BLaER1 treated with 17β-estradiol and CSF1 and Interleukin-3, amounts not matched to agents 10 nM and 100 nM (cell line): Measurements from ENCODE around the gene SCAF1.
A peak's percentile ranks its signal among the peaks of the same experiment; 100 is the strongest.
"Not testable (repeated sequence)": the region's sequence is repeated elsewhere in the genome, so short reads cannot be mapped to it uniquely, and the experiment has no call there.

ENCODE experiments used
- H3K27ac ChIP-seq, 11 experiments: shearing (Covaris generic); formaldehyde crosslinking; 2 replicates each; pipeline ENCODE4 v1.8.1; 2022
- H3K27me3 ChIP-seq, 11 experiments: shearing (Covaris generic); formaldehyde crosslinking; 2 replicates each; pipeline ENCODE4 v1.8.1; 2022
- H3K36me3 ChIP-seq, 11 experiments: shearing (Covaris generic); formaldehyde crosslinking; 2 replicates each; pipeline ENCODE4 v1.8.1; 2022
- H3K4me1 ChIP-seq, 10 experiments: shearing (Covaris generic); formaldehyde crosslinking; 2 replicates each; pipeline ENCODE4 v1.8.1; 2022
- H3K4me2 ChIP-seq, 11 experiments: shearing (Covaris generic); formaldehyde crosslinking; 2 replicates each; pipeline ENCODE4 v1.8.1; 2022
- H3K4me3 ChIP-seq, 10 experiments: shearing (Covaris generic); formaldehyde crosslinking; 2 replicates each; pipeline ENCODE4 v1.8.1; 2022
- H3K9ac ChIP-seq, 11 experiments: shearing (Covaris generic); formaldehyde crosslinking; 2 replicates each; pipeline ENCODE4 v1.8.1; 2022
- H3K9me3 ChIP-seq, 11 experiments: shearing (Covaris generic); formaldehyde crosslinking; replicated peaks in 1 of 11; 2 replicates each; pipeline ENCODE4 v1.8.1; 2022
- H4K20me1 ChIP-seq, 11 experiments: shearing (Covaris generic); formaldehyde crosslinking; 2 replicates each; pipeline ENCODE4 v1.8.1; 2022
- Cebpa-rat ChIP-seq, 11 experiments: shearing (Covaris generic); IDR thresholded peaks; 2 replicates each; pipeline ENCODE4 v1.8.1; 2022

Gene SCAF1

GRCh38 chr19:49613374-49613773 is 28.6 kb upstream of the SCAF1 start:
- peaks cover 70 to 99% (median 92%) of the 10 kb centered on the region in 11 experiments for H3K36me3 ChIP-seq
- peaks cover 40 to 82% (median 60%) of the 10 kb centered on the region in 11 experiments for H4K20me1 ChIP-seq
- H3K4me2 ChIP-seq = peak overlapping the region in 5 of 11 experiments; percentile 45 to 82 (median 62); a peak in 9 of 22 replicates
- peaks cover 0 to 14% (median 8%) of the 10 kb centered on the region in 11 experiments; a peak in 11 of 22 replicates for H3K9me3 ChIP-seq
- H3K27ac ChIP-seq = peak overlapping the region in 5 of 11 experiments; percentile 14 to 80 (median 54); a peak in 8 of 22 replicates
- peak overlapping the region in 4 of 11 experiments; percentile 57 to 62 (median 60); a peak in 8 of 22 replicates for H3K9ac ChIP-seq
- no peaks in the 10 kb centered on the region for H3K27me3 ChIP-seq
- no peak for TF ChIP-seq Cebpa-rat (IDR thresholded peaks at IDR 0.05)
- H3K4me3 ChIP-seq = no peak overlapping the region; a peak in 1 of 20 replicates
- peaks cover 0 to 47% (median 22%) of the 10 kb centered on the region in 10 experiments; a peak in 12 of 20 replicates for H3K4me1 ChIP-seq

- Histone ChIP-seq H3K4me1 (peaks cover 0 to 47% (median 22%) of the 10 kb centered on the region in 10 experiments; a peak in 12 of 20 replicates), H3K4me3 (no peak overlapping the region), H3K9me3 (peaks cover 0 to 14% (median 8%) of the 10 kb centered on the region in 11 experiments; a peak in 11 of 22 replicates), H3K4me2 (peak overlapping the region in 5 of 11 experiments; percentile 45 to 82 (median 62); a peak in 11 of 22 replicates), H4K20me1 (peaks cover 36 to 80% (median 51%) of the 10 kb centered on the region in 11 experiments), H3K36me3 (peaks cover 69 to 99% (median 92%) of the 10 kb centered on the region in 11 experiments), H3K27me3 (no peaks in the 10 kb centered on the region), H3K9ac (peak overlapping the region in 5 of 11 experiments; percentile 26 to 62 (median 60); a peak in 8 of 22 replicates), H3K27ac (peak overlapping the region in 7 of 11 experiments; percentile 13 to 80 (median 52); a peak in 10 of 22 replicates)
- no peak for TF ChIP-seq Cebpa-rat (IDR thresholded peaks at IDR 0.05)
Observed at GRCh38 chr19:49614096-49614833, 27.7 kb upstream of the SCAF1 start.

- H3K9ac ChIP-seq = no peak overlapping the region
- H3K27ac ChIP-seq = peak overlapping the region in 2 of 11 experiments; percentile 74 to 80; a peak in 3 of 22 replicates
- peaks cover 69 to 97% (median 90%) of the 10 kb centered on the region in 11 experiments for H3K36me3 ChIP-seq
- H3K27me3 ChIP-seq = no peaks in the 10 kb centered on the region
- no peak overlapping the region for H3K4me3 ChIP-seq
- peaks cover 0 to 44% (median 22%) of the 10 kb centered on the region in 10 experiments; a peak in 12 of 20 replicates for H3K4me1 ChIP-seq
- no peak for TF ChIP-seq Cebpa-rat (IDR thresholded peaks at IDR 0.05)
- peaks cover 0 to 14% (median 8%) of the 10 kb centered on the region in 11 experiments; a peak in 11 of 22 replicates for H3K9me3 ChIP-seq
- peaks cover 29 to 75% (median 38%) of the 10 kb centered on the region in 11 experiments; a peak in 20 of 22 replicates for H4K20me1 ChIP-seq
- H3K4me2 ChIP-seq = no peak overlapping the region
Observed at GRCh38 chr19:49615861-49616260, 26.1 kb upstream of the SCAF1 start.

- H3K4me1 ChIP-seq = peaks cover 0 to 38% (median 19%) of the 10 kb centered on the region in 10 experiments; a peak in 12 of 20 replicates
- H4K20me1 ChIP-seq = peaks cover 25 to 74% (median 35%) of the 10 kb centered on the region in 11 experiments; a peak in 20 of 22 replicates
- no peak overlapping the region for H3K9ac ChIP-seq
- H3K4me2 ChIP-seq = no peak overlapping the region
- peaks cover 0 to 14% (median 8%) of the 10 kb centered on the region in 11 experiments; a peak in 11 of 22 replicates for H3K9me3 ChIP-seq
- H3K27ac ChIP-seq = no peak overlapping the region
- TF ChIP-seq Cebpa-rat (IDR thresholded peaks at IDR 0.05) = no peak
- peaks cover 68 to 95% (median 89%) of the 10 kb centered on the region in 11 experiments for H3K36me3 ChIP-seq
- H3K27me3 ChIP-seq = no peaks in the 10 kb centered on the region
- H3K4me3 ChIP-seq = no peak overlapping the region
Observed at GRCh38 chr19:49616532-49616931, 25.5 kb upstream of the SCAF1 start.

- H3K4me1 ChIP-seq = peaks cover 0 to 33% (median 18%) of the 10 kb centered on the region in 10 experiments; a peak in 12 of 20 replicates
- H3K27me3 ChIP-seq = no peaks in the 10 kb centered on the region
- H3K4me2 ChIP-seq = no peak overlapping the region
- peaks cover 72 to 98% (median 92%) of the 10 kb centered on the region in 11 experiments for H3K36me3 ChIP-seq
- H3K9ac ChIP-seq = no peak overlapping the region
- TF ChIP-seq Cebpa-rat (IDR thresholded peaks at IDR 0.05) = no peak
- no peak overlapping the region for H3K4me3 ChIP-seq
- H3K27ac ChIP-seq = no peak overlapping the region
- H4K20me1 ChIP-seq = peaks cover 25 to 78% (median 35%) of the 10 kb centered on the region in 11 experiments; a peak in 20 of 22 replicates
- H3K9me3 ChIP-seq = peaks cover 0 to 14% (median 8%) of the 10 kb centered on the region in 11 experiments; a peak in 11 of 22 replicates
Observed at GRCh38 chr19:49616945-49617344, 25.1 kb upstream of the SCAF1 start.

GRCh38 chr19:49617860-49618259 is 24.1 kb upstream of the SCAF1 start:
- not testable (repeated sequence) for H3K27ac ChIP-seq, H3K4me2 ChIP-seq, H3K9ac ChIP-seq, H3K27me3 ChIP-seq, H3K4me3 ChIP-seq
- Histone ChIP-seq H3K36me3 (peaks cover 77 to 96% (median 91%) of the 10 kb centered on the region in 11 experiments), H4K20me1 (peaks cover 17 to 75% (median 26%) of the 10 kb centered on the region in 11 experiments; a peak in 20 of 22 replicates), H3K9me3 (peaks cover 0 to 14% (median 8%) of the 10 kb centered on the region in 11 experiments; a peak in 11 of 22 replicates), H3K4me1 (peaks cover 0 to 24% (median 13%) of the 10 kb centered on the region in 10 experiments; a peak in 12 of 20 replicates)

- Histone ChIP-seq H3K27me3 (no peaks in the 10 kb centered on the region), H3K4me1 (no peaks in the 10 kb centered on the region), H3K4me2 (no peak overlapping the region), H4K20me1 (peaks cover 0 to 53% (median 6%) of the 10 kb centered on the region in 11 experiments; a peak in 5 of 22 replicates), H3K9me3 (no peaks in the 10 kb centered on the region), H3K4me3 (no peak overlapping the region), H3K36me3 (peaks cover 68 to 90% (median 81%) of the 10 kb centered on the region in 11 experiments), H3K9ac (no peak overlapping the region), H3K27ac (no peak overlapping the region)
- TF ChIP-seq Cebpa-rat (IDR thresholded peaks at IDR 0.05) = no peak
Observed at GRCh38 chr19:49624967-49625910, 16.8 kb upstream of the SCAF1 start.

GRCh38 chr19:49626226-49626625 is 15.8 kb upstream of the SCAF1 start:
- Histone ChIP-seq H3K4me1 (no peaks in the 10 kb centered on the region), H3K27me3 (no peaks in the 10 kb centered on the region), H3K9ac (no peak overlapping the region), H4K20me1 (peaks cover 0 to 52% (median 6%) of the 10 kb centered on the region in 11 experiments; a peak in 5 of 22 replicates), H3K4me3 (no peak overlapping the region), H3K9me3 (no peaks in the 10 kb centered on the region), H3K27ac (no peak overlapping the region), H3K36me3 (peaks cover 63 to 89% (median 76%) of the 10 kb centered on the region in 11 experiments), H3K4me2 (no peak overlapping the region)
- no peak for TF ChIP-seq Cebpa-rat (IDR thresholded peaks at IDR 0.05)
